AG04450 (cell line): ENCODE data around the gene PARD3. TPM values are rescaled to one million over a fixed set of nuclear protein-coding genes. Genes with fewer than 3 reads are reported as not detected.
"Not testable (repeated sequence)": the region's sequence is repeated elsewhere in the genome, so short reads cannot be mapped to it uniquely, and the experiment has no call there.

Experiments used
- CTCF ChIA-PET: fragments of 300-600, 350-600 bp; formaldehyde crosslinking; extraction: SDS; loops from one replicate; lab custom pipeline; 2022; ENCODE audit warnings: antibody characterized with exemption, inconsistent platforms; lab: Charles Lee
- POLR2A ChIA-PET: fragments of 350-600 bp; formaldehyde crosslinking; extraction: SDS; loops from one replicate; lab custom pipeline; 2021; ENCODE audit warnings: antibody characterized with exemption, inconsistent platforms; lab: Yijun Ruan, JAX
- DNase-seq: peaks from one replicate; pipeline ENCODE4 v3.0.0-alpha.2; 2011; ENCODE audit warnings: low read depth, low spot score
- H3K27ac ChIP-seq: one replicate; pipeline ENCODE4 v1.5.1; 2012; ENCODE audit warnings: low read depth, low read length, control low read depth
- H3K27me3 ChIP-seq: one replicate; pipeline ENCODE4 v1.6.0; 2012; ENCODE audit warnings: low read length; ENCODE audit not compliant: control insufficient read depth, insufficient read depth
- H3K4me3 ChIP-seq: 2 replicates; pipeline ENCODE4 v1.5.1; 2011; ENCODE audit warnings: mild to moderate bottlenecking, low read depth, low read length, control low read depth
- H3K9me3 ChIP-seq: 2 replicates; pipeline ENCODE4 v1.5.1; 2012; ENCODE audit warnings: low read length; ENCODE audit not compliant: control insufficient read depth, insufficient read depth
- polyA plus RNA-seq: library from polyadenylated mRNA; depleted of rRNA; stranded (reverse); fragments of >200 nt; gene quantifications from 2 replicates; pipeline ENCODE4 v1.2.3, GENCODE V29; 2011
- small RNA-seq: library from RNA; depleted of rRNA; stranded (forward); fragments of <200 nt; gene quantifications from one replicate; pipeline ENCODE3, GENCODE V24; 2012; ENCODE audit warnings: low read depth; ENCODE audit not compliant: insufficient read length
- TF ChIP-seq, protein P1 (sequence below): IDR thresholded peaks from 2 replicates; pipeline ENCODE4 v1.5.1; 2011; ENCODE audit warnings: low read depth, low read length, control low read depth, inconsistent platforms

Gene PARD3
- polyA plus RNA-seq, 1 experiment, result 43.1 TPM

DNA sequence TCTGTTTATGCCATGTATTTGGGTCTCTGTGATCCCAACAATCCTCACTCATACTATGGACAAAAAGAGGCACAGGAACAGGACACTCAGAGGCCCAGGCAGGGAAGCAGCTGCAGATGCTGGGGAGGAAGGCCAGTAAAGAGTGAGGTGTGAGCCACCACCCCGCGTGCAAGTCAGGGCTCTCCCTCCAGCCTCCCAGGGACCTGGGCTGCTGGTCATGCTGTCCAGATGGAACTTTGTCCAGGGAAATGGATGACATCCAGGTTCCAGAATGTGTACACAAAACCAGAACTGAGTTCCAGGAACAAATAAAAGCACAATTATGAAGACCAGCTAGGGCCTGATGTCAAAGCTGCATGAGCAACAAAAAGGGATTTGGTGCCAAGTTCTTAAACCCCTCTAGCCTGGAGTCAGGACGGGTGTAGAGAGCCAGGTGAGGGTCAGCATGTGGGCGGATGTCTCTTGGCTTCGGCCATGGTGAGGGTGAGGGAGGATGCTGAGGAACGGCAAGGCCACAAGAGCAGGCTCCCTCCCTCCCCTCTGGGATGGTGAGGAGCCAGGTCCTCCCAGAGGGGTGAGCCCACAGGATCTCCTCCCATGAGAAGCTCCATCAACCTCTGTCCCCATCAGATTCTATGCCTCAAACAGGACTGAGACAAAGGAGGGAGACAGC lies 739.7 kb downstream of the PARD3 start:
- DNase-seq, result no peak
- CTCF ChIA-PET, result no interaction called here

DNA sequence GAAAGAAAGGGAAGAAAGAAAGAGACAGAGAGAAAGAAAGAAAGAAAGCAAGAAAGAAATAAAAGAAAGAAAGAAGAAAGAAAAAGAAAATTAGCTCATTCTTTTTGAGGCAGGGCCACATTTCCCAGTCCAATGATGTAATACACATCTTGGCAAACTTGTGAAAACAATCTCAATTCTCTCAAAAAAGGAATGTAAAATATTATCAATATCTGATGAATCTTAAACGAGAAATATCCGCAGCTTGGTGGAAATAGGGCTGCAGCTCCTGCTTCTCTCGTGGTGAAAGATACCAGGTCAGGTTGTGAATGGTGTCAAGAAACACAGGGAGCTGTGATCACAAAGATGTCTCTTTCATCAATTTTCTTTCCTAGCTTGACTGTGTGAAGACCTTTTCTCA lies 741.0 kb downstream of the PARD3 start:
- DNase-seq, result no peak
- TF ChIP-seq, protein P1, sequence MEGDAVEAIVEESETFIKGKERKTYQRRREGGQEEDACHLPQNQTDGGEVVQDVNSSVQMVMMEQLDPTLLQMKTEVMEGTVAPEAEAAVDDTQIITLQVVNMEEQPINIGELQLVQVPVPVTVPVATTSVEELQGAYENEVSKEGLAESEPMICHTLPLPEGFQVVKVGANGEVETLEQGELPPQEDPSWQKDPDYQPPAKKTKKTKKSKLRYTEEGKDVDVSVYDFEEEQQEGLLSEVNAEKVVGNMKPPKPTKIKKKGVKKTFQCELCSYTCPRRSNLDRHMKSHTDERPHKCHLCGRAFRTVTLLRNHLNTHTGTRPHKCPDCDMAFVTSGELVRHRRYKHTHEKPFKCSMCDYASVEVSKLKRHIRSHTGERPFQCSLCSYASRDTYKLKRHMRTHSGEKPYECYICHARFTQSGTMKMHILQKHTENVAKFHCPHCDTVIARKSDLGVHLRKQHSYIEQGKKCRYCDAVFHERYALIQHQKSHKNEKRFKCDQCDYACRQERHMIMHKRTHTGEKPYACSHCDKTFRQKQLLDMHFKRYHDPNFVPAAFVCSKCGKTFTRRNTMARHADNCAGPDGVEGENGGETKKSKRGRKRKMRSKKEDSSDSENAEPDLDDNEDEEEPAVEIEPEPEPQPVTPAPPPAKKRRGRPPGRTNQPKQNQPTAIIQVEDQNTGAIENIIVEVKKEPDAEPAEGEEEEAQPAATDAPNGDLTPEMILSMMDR, result no peak
- no peaks in the 10 kb centered on the region for H3K9me3 ChIP-seq
- POLR2A ChIA-PET, result no interaction called here
- no peak overlapping the region for H3K4me3 ChIP-seq
- CTCF ChIA-PET, result no interaction called here
- no peaks in the 10 kb centered on the region for H3K27me3 ChIP-seq
- H3K27ac ChIP-seq, result no peak overlapping the region

More for the DNA sequence above, 739.7 kb downstream of the PARD3 start:
- H3K9me3 ChIP-seq, result no peaks in the 10 kb centered on the region
- H3K4me3 ChIP-seq, result no peak overlapping the region
- POLR2A ChIA-PET, result no interaction called here
- H3K27ac ChIP-seq, result no peak overlapping the region
- TF ChIP-seq, protein P1, result no peak
- H3K27me3 ChIP-seq, result no peaks in the 10 kb centered on the region

DNA sequence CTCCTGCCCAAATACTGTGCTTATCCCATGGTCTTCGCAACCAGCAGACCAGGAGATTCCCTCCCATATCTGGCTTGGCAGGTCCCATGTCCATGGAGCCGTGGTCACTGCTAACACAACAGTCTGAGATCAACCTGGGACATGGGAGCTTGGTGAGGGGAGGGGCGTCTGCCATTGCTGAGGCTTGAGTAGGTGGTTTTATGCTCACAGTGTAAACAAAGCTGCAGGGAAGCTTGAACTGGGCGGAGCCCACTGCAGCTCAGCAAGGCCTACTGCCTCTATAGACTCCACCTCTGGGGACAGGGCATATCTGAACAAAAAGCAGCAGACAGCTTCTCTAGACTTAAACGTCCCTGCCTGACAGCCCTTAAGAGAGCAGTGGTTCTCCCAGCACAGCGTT lies 747.4 kb downstream of the PARD3 start:
- H3K27ac ChIP-seq, DNase-seq, H3K9me3 ChIP-seq, CTCF ChIA-PET, H3K4me3 ChIP-seq, POLR2A ChIA-PET, H3K27me3 ChIP-seq: not testable (repeated sequence)

DNA sequence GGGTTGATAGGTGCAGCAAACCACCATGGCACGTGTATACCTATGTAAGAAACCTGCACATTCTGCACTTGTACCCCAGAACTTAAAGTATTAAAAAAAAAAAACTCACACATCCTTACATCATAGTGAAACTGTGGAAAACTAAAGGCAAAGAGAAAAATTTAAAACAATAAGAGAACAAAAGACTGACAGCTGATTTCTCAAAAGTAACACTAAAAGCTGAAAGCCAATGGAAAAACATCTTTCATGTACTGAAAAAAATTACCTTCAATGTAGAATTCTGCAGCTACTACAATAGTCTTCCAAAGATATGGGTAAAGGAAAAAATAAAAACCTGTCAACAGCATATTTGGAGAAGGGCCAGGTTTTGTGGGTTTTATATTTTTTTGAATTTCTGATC lies 751.5 kb downstream of the PARD3 start:
- no peak overlapping the region for H3K4me3 ChIP-seq
- H3K9me3 ChIP-seq, result no peaks in the 10 kb centered on the region; the same call in none of the 2 replicates
- no peak for DNase-seq
- CTCF ChIA-PET, result no interaction called here
- TF ChIP-seq, protein P1, result no peak
- POLR2A ChIA-PET, result no interaction called here
- peaks cover 2% of the 10 kb centered on the region for H3K27me3 ChIP-seq
- H3K27ac ChIP-seq, result no peak overlapping the region

DNA sequence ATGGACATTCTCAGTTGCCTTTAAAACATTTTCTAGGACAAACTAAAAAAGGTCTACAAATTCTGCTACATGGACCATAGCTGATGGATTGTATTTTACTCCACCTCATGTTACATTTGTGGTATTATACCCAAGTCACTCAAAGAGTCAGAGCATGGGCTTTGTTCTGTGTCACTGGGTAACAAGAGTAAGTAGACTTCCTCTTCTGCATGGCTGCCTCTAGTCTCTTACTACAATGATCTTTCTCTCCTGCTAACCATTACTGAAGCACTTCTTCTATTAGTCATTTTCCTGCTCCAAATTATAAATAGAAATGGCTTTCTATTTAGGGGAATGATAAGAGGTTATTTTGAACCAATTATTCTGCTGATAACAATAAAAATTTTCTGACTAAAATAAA lies 753.3 kb downstream of the PARD3 start:
- H3K27me3 ChIP-seq, result peaks cover 2% of the 10 kb centered on the region
- no peak for DNase-seq
- TF ChIP-seq, protein P1, result no peak
- ChIA-PET POLR2A (no interaction called here), CTCF (no interaction called here)
- H3K4me3 ChIP-seq, result no peak overlapping the region
- no peak overlapping the region for H3K27ac ChIP-seq
- H3K9me3 ChIP-seq, result no peaks in the 10 kb centered on the region; the same call in none of the 2 replicates

Small RNAs within 50 kb of the gene (small RNA-seq; reads per million reads assigned to genes)
- gene ELOBP4, result not detected
- not detected for gene RF00019
- not detected for gene RPL37P18
